Gastrocnemius medialis (tissue), 4 donors: ENCODE measurements around the gene ITIH5.

ENCODE experiments used
- POLR2A ChIP-seq, 2 donors: fragments of 450-650 bp; IDR thresholded peaks; one replicate each; pipeline ENCODE4 v1.6.1; 2017; ENCODE audit warnings: antibody characterized with exemption in 2 of 2, mild to moderate bottlenecking in 2 of 2, moderate library complexity in 2 of 2
- TF ChIP-seq, protein P1 (sequence below), 5 experiments: fragments of 450-650 bp in 3 of 5; fragments of 200-600 bp in 2 of 5; sonication (generic) in 2 of 5; IDR thresholded peaks in 4 of 5; conservative IDR thresholded peaks in 1 of 5; 1 replicate in 4 of 5; 2 replicates in 1 of 5; pipeline ENCODE4 v1.5.1; 2016 to 2019; ENCODE audit warnings: antibody characterized with exemption in 5 of 5, mild to moderate bottlenecking in 3 of 5, moderate library complexity in 3 of 5

DNA sequence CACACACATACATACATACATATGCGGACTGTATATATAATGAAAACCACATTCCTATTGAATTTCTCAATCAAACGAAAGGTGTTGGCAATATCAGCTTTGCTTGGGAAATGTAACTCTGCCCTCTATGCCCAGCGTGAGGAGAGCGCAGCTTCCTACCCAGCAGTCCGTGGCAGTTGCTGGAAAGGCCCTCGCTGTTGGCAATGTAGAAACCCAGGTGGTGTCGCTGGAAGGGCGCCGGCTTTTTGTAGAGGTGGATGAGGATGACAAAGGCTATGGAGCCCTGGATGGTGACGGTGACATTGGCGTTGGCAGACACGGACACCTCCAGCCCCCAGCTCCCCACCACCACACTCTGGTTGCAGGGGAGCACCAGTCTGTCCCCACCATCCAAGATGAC, 100.9 kb downstream of the ITIH5 start:
- TF ChIP-seq, protein P1, sequence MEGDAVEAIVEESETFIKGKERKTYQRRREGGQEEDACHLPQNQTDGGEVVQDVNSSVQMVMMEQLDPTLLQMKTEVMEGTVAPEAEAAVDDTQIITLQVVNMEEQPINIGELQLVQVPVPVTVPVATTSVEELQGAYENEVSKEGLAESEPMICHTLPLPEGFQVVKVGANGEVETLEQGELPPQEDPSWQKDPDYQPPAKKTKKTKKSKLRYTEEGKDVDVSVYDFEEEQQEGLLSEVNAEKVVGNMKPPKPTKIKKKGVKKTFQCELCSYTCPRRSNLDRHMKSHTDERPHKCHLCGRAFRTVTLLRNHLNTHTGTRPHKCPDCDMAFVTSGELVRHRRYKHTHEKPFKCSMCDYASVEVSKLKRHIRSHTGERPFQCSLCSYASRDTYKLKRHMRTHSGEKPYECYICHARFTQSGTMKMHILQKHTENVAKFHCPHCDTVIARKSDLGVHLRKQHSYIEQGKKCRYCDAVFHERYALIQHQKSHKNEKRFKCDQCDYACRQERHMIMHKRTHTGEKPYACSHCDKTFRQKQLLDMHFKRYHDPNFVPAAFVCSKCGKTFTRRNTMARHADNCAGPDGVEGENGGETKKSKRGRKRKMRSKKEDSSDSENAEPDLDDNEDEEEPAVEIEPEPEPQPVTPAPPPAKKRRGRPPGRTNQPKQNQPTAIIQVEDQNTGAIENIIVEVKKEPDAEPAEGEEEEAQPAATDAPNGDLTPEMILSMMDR (IDR thresholded peaks at IDR 0.05 in 4 of 5, conservative IDR thresholded peaks at IDR 0.05 in 1 of 5), result no peak
- no peak for TF ChIP-seq POLR2A (IDR thresholded peaks at IDR 0.05)
